Effector CD4-positive, alpha-beta T cell (primary cell): ENCODE data around the gene STXBP4.
"Not testable (repeated sequence)": the region's sequence is repeated elsewhere in the genome, so short reads cannot be mapped to it uniquely, and the experiment has no call there.

Experiments used
- DNase-seq: peaks from one replicate; pipeline ENCODE4 v3.0.0-alpha.2; 2020

Gene STXBP4

DNA sequence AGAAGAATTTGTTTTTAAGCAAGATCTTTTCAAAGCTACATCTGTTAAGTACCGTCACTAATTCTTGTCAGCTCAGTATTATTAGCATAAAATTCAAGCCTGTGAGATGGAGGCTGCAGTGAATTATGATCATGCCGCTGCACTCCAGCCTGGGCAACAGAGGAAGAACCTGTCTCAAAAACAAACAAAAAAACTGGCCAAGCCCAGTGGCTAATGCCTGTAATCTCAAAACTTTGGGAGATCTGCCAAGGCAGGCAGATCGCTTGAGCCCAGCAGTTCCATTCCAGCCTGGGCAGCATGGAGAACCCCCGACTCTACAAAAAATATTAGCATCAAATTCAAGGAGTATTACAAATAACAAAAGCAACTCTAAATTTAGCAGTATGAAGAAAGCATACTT, 88.0 kb downstream of the STXBP4 start:
- no peak for DNase-seq

DNA sequence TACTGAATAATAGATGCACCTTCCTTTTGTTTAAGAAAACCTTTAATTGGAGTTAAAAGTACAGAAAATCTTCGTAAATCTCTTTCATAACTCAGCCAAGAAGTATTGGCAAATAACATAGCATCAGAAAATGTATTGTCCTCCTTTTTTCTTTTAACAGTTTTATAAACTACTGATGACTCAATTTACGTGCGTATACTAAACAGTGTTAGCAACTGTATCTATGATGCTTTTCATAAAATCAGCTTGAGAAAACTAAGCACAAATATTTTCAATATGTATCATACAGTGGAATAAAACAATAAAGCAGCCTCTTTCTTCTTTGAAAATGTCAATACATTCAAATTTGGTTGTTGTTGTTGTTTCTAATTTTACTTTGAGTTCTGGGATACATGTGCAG, 88.6 kb downstream of the STXBP4 start:
- DNase-seq = no peak

DNA sequence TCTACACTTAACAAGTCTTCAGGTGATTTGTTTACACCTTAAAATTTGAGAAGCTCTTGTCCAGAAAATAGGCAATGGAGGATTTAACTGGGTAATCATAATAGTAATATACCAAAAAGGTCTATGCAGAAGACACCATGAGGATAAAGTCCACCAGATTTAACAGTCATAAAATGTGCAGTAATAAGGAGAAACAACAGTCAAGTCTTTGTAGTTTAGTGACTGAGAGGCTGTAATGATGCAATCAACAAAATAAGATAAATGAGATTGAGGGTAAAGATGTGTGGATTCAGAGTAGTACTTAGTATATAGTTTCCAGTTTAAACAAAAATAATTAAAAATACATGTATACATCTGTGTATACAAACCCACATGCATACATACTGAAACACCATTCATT, 91.2 kb downstream of the STXBP4 start:
- DNase-seq = no peak

DNA sequence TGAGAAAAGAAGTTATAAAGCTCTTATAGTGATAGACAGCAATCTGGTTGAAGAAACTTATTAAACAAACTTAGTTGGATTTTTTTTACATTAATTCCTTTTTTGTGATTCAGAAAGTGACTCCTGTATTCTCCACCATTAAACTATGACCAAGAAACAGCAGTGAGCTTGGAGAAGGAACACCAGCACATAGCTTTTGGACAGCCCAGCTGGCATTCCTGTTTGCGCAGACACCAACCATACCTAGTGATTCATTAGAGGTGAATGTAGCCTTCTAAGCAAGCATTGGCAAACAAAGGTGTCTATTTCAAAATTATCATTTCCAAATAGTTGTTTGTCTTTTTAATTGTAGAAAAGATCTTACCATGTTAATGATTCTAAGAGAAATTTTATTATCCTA, 94.4 kb downstream of the STXBP4 start:
- DNase-seq = no peak

DNA sequence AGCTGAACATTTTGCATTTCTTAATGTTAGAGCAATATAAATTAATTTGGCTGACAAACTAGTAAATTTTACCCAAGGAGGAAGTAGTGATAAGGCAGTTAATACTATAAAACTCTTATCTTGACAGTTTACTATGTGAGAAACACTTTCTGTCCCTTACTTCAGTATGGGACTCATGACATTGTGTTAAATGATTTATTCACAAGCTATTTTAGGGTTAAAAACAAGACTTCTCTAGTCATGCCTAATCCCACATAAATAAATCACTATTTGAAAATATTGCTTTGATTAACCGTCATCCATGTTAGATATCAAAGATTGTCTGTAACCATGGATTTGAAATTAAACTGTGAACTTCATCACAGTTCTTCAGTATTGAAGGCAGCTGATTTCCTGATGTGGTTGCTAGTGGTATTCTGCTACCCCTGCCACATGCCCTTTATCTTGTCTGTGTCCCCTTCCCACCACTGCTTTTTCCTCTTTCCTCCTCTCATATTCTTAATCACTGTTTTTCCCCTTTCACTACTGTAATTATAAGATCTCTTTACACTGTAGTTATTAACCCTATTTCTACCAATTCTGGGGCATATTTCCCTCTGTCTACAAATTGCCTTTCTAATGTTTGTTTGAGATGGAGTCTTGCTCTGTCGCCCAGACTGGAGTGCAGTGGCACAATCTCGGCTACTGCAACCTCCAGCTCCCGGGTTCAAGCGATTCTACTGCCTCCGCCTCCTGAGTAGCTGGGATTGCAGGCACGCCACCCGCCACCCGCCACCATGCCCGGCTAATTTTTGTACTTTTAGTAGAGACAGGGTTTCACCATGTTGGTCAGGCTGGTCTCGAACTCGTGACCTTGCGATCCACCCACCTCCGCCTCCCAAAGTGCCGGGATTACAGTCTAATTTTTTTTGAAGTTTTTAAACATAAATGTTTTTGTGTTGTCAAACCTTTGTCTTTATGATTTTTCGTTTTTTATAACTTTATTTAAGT, 95.6 kb downstream of the STXBP4 start:
- DNase-seq = no peak

DNA sequence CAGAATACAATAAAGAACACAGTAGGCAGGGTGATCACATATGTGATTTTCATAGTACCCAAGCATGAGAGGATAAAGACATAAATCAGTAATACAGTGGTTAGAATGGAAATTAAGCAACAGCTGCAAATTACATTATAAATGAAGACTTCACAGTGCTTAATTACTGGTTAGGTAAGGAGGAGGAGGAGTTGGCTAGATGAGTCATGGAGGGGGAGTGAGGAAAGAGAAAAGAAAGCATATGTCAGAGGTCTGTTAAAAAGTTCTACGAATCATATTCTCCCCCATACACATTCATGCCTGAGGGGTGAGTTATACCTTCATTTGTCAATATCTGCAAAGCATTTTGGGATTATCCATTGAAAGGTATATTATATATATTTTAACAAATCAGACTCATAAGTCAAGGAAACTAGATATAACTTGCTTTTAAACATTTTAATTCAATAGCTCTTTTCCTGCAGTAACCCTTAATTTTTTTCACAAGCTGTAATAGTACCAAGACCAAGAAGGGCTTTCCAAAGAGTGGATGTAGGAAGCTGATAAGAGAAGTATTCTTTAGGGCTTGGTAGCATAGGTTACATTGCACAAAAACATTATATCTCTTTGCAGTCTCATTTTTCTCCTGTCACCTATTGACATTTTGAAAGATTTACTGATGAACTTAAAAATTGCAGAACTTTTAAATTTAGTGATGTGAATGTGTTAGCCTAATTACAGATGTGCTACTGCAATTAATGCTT, 99.3 kb downstream of the STXBP4 start:
- DNase-seq = no peak

DNA sequence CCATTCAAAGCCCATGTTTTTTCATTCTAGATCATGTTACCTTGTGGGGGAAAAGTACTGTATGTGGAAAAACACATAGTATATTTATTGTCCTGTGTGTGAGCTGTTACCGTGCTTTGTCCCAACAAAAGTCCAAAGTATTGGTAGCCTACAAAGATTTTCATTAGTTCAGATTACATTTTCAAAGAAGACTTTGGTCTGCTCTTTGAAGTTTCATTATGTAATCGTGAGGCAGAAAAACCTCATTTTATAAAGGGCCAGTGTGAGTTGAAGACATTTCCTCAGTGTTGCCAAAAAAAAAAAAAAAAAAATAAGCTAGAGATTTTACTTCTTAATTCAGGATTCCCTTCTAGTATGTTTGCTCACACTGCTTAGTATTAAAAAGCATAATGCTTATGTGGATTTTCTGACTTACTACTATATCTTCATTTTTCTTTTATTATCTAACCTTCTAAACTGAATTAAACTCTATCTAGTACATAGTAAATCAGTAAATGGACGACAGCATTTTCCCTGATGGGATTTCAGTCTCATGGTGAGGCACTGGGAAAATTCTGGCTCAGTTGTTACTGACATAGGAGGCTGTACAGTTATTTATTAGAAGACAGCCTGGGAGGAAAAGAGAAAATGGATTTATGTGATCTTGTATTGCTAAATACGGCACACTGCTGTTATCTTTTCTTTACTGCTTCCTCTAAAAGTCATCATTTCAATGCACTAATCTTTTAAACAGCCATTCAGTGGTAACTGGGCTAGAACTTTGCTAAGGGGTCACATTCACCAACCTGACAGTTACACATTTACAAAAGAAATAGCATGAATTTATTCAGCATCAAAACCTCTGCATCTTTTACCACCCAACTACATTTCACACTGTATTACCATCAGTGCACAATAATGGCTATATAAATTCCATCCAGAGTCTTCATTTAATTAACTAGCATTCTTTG, 100.6 kb downstream of the STXBP4 start:
- DNase-seq = no peak

DNA sequence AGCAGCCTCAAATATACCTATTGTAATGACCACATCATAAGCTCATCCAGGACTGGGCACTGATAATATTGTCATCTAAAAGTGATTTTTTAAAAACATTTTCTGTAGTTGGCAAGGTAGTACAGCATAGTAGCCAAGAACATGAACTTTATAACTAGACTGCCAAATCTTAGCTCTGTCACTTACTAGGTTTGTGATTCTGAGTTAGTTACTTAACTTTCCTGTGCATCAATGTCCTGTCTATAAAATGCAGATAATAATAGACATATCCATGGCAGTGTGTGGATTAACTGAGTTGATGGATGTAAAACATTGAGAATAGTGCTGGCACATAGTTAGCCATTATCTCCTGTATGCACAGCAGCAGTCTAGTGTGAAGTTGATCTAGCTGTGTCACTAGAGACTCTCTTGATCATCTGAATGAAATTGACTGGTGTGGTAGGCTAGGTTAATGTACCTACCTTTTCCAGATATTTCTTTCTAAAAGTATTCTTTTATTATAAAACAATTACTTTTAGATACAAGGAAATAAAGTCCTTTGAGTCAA, 101.5 kb downstream of the STXBP4 start:
- no peak for DNase-seq

DNA sequence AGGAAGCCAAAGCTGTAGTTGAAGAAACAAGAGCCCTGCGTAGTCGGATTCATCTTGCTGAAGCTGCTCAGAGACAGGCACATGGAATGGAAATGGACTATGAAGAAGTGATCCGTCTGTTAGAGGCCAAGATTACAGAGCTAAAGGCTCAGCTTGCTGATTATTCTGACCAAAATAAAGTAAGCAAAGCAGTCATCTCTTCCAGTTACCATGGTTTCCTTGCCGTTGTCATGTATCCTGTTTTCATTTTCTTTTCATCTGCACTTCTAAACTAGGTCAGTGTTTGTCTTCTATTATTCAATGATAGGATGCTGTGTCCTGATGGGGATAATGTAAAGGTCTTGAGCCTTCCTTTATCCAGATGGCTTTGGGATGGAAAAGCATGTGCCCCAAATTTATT, 104.3 kb downstream of the STXBP4 start:
- no peak for DNase-seq

DNA sequence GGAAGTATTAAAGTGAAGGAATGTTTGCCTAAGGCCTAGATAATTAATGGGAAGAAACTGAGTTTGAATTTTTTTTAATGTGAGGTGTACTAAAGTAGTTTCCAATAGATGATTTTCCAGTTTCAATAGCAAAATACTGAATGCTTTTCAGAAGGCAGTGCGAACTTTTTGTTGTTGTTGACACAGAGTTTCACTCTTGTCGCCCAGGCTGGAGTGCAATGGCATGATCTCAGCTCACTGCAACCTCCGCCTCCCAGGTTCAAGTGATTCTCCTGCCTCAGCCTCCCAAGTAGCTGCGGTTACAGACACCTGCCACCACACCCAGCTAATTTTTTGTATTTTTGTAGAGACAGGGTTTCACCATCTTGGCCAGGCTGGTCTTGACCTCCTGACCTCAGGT, 104.9 kb downstream of the STXBP4 start:
- not testable (repeated sequence) for DNase-seq

DNA sequence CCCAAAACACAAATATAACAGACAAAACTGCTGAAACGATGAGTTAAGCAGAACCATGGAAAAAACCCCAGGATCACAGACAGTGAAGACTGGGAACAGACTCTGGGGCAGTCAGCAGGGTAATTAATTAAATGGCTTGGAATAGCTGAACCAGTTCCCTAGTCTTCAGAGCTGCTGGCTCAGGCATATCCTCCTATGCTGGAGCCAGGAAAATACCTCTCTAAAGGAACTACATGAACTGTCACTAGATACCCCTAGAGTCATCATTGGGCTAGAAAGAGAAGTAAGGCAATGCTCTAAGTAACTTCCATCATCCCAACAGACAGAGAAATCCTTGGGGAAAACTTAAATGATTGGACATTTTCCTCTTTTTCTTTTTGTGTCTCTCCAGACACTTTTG, 113.0 kb downstream of the STXBP4 start:
- no peak for DNase-seq

DNA sequence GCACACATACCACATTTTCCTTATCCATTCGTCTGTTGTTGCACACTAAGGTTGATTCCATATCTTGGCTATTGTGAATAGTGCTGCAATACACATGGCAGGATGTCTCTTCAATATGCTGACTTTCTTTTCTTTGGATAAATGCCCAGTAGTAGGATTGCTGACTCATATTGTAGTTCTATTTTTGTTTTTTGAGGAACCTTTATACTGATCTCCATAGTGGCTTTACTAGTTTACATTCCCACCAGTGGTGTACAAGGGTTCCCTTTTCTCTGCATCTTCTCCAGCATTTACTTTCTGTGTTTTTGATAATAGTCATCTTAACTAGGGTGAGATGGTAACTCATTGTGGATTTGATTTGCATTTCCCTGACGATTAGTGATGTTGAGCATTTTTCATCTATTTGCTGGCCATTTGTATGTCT, 118.1 kb downstream of the STXBP4 start:
- no peak for DNase-seq

DNA sequence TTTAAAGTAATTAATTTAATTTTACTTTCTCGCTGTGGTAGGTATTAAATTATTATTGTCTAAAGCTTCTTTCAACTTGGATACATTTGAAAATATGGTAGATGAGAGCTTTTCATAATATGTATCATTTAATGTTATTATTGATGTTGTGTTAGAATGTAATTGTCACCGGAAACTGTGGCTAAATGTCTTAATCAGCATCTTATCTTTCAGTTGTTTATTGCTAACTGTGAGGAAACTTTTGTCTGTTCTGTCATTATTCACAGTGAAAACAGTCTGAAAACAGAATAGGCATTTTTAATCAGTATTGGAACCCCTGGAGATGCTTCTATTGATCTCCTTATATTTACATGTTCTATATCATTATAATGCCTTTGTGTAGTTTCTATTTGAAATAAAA, 120.7 kb downstream of the STXBP4 start:
- DNase-seq = no peak

DNA sequence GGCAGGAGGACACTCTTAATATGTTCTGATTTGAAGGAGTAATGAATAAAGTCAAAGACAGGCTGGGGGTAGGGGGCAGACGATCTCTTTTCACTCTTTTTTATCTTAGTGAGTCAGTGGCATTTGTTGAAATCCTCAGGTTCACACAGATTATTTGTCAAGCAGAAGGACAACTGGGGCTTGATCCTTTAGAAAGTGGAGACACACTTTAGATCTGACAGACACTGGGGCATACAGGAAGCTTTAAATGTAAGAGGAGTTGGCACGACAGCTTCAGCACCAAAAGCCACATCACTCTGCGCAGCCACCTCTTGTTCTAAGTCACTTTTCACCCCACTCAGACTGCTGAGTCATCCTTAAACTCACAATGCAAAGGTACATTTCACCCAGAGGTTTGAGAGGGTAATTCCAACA, 121.5 kb downstream of the STXBP4 start:
- DNase-seq = peak; percentile 7

DNA sequence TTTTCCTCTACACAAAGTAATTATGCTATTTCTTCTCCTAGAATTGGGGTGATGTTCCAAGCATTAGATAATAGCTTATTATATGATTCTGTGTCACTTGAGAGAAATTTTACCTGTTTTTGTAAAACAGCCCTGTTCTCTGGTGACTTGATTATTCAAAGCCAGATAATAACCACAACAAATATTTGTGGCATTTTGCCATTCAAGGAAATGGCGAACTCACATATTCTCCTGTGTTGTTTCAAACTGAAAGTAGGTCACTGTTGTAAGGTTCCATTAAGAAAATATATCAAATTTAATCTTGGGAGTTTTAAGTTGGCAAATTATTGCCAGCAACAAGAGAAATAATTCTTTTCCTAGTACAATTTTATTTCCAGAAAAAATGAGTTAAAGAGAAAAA, 124.8 kb downstream of the STXBP4 start:
- no peak for DNase-seq

DNA sequence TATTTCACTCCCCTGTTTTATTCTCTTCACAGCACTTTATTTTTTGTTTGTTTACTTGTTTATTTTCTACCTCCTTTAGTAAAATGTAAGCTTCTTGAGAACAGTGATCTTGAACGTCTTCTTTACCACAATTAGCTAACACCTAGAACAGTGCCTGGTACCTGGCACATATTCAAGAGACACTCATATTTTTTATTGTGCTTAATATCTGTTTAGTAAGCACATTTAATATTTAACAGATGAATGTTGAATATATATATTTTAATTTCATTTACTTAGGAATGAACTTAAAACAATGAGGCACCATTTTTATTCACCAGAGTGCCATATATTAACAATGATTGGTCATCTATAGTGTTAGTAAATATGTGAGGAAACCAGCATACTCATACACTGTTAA, 130.2 kb downstream of the STXBP4 start:
- DNase-seq = no peak

DNA sequence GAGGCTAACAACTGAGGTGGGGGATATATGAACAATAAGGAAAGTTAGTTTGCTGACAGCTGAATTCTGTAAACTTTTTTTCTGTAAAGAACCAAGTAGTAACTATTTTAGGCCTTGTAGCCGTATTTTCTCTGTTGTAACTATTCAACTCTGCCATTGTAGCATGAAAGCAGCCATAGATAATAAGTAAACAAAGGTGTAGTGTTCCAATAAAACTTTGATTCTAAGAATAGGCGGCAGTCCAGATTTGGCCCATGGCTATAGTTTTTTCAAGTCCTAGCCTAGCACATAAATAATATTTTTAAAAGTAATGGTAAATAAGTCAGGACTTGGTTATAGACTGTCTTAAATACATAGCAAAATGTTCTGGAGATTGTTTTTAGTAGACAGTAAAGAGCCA, 142.0 kb downstream of the STXBP4 start:
- DNase-seq = no peak

DNA sequence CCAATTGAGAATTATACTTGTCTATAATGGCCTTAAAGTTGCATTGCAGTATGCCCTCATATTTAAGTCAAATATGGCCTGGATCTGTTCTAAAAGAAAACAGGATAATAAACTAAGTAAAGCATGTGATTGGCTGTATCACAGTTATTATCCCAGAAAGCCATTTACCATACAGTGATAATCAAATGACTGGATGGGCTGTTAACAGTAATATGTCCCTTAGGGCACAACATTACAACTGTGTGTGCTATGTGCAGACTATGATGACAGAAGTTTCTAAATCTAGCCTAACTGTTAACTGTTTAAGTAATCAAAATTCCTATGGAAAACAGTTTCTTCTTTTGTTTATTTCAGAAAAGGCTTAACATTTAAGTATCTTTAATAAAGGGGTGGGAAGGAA, 145.7 kb downstream of the STXBP4 start:
- no peak for DNase-seq

DNA sequence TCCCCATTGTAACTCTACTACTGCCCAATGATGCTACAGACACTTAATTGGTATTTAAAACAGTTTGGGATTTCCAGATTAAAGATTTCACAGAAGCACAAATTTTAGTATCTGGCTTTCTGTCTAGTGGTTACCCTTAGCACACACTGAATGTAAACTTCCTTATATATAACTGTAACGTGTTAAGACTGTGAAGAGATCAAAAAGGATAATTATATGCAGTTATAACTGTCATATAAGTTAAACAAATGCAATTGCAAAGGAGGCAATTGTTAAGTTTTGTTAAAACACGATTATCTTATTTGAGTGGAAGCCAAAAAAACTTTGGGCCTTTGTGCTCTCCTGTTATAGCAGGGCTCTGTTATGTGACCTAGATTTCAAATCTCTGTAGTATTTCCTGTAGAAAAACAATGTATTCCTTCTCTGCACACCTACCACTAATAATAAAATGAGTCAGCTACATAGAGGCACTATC, 147.9 kb downstream of the STXBP4 start:
- DNase-seq = no peak

DNA sequence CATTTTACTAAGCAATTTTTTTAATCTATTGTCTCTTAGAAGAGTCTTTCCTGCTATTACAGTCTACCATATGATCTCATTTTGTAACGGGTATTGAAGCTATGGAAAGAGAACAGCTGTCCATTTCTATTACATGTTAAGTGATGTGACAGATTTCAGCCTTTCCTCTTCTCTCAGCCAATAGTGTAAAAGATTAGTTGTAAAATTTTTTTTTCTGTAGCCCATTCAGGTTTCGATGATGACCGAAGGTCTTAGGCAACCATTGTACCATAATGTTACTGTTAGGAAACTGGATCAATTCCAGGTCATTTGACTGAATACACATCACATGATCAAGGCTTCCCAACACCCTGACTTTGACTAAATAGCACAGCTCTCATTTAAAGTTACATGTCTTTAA, 148.6 kb downstream of the STXBP4 start:
- DNase-seq = no peak

DNA sequence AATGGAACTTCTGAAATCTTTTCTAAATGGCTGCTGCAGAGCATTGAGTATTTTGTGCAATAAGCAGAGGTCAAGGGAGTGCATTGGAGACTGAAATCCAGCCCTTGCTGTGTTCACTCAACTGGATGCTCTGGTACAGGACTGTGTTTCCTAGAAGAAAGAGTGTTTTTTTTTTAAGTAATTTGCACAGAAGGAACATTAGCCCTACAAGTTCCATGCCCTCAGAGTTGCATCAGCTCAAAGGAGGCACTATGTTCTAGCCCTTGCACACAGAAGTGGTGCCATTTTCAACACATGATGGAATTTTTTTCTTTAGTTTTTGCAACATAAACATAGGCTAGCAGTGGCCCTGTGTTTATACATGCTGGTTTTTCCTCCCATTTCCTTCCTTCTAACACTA, 152.1 kb downstream of the STXBP4 start:
- DNase-seq = no peak

DNA sequence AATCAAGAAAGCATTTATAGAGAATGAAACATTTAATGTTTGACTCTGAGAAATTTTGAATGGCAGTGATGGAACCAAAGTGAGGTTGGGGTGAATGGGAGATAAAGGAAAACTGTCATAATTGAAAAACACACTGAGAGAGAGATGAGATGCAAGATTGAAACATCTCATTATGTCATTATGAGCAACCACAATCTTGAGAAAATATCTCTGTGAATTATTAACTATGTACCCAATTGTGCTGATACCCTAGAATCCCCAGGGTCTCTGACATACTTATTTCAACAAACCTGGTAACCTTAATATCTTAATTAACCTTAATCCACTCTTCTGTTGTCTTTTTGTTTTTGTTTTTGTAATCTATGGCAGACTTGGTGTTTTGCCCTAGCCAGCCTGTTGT, 152.7 kb downstream of the STXBP4 start:
- DNase-seq = no peak
